Measurements from ENCODE around the gene MYO16. TPM values are rescaled to one million over a fixed set of nuclear protein-coding genes. Genes with fewer than 3 reads are reported as not detected.

MYO16 gene
- total and polyA plus RNA-seq, 9 donors = 12.1 to 29.7 (median 16.4) TPM

DNA sequence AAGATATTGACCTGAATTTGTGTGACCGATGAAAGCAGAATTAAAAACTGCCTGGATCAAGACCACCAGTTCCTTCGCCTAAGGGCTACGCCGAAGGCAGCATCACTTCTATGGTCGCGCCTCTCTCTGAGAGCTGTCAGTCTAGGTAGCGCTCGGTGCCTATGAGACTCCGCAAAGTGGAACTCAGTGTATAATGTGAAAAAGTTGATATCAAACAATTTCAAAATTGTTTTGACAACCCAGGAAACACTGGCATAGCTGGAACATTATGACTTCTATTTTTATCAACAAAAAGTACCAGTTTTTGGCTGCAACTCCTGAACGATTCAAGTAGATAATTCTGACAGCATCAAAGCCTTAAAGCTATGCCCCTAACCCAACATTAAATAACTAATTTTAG lies 223.6 kb downstream of the MYO16 start:
- H3K36me3 ChIP-seq (ENCODE audit: control insufficient read depth, insufficient read depth, low read length) = no peaks in the 10 kb centered on the region
- WGBS (ENCODE audit: insufficient coverage) = 100% methylated on average over 1 of the region's 10 CpGs
- H3K27me3 ChIP-seq (ENCODE audit: control insufficient read depth, insufficient read depth, low read length) = no peaks in the 10 kb centered on the region
- no peak overlapping the region for H3K4me3 ChIP-seq (ENCODE audit: low read length)
- no peaks in the 10 kb centered on the region for H3K9me3 ChIP-seq (replicated peaks; ENCODE audit: control insufficient read depth, low read depth, low read length)
- no peak overlapping the region for H3K27ac ChIP-seq (ENCODE audit: low read length)
- DNase-seq = no peak
- H3K4me1 ChIP-seq (ENCODE audit: control insufficient read depth, insufficient read depth, low read length) = no peaks in the 10 kb centered on the region

DNA sequence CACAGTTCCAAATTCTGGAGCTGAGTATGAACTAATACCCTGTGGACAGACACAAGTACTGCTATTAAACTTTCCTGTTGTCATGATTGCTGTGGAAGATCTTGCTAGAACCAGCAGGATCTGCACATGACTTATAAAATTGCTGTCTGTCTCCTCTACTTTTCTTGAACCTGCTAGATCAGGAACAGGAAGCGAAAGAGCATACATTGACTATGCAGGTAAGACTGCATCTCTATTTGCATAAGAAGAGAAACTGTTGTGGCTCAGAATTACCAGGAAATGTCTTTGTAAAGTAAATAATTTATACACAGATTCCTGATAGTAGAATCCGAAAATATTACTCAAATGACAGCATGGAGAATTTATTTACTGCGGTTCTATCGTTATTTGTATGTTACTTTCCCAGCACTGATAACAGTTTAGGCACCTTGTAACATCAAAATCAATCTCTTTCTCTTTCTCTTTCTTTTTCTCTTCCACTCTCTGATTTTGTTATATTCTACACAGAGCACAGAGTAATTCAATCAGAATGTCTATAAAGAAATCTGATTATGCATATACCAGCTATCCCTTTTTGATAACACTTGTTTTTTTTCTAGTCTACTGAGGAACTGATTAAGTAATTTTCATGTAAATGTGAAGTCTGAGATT lies 226.5 kb downstream of the MYO16 start:
- Histone ChIP-seq H3K27me3 (ENCODE audit: control insufficient read depth, insufficient read depth, low read length) (no peaks in the 10 kb centered on the region), H3K4me1 (ENCODE audit: control insufficient read depth, insufficient read depth, low read length) (no peaks in the 10 kb centered on the region), H3K4me3 (ENCODE audit: low read length) (no peak overlapping the region), H3K27ac (ENCODE audit: low read length) (no peak overlapping the region), H3K9me3 (replicated peaks; ENCODE audit: control insufficient read depth, low read depth, low read length) (no peaks in the 10 kb centered on the region), H3K36me3 (ENCODE audit: control insufficient read depth, insufficient read depth, low read length) (no peaks in the 10 kb centered on the region)
- DNase-seq = no peak
- no CpG with 5 or more reads among the region's 4 CpGs for WGBS (ENCODE audit: insufficient coverage)

GRCh38 chr13:108858676-108859075 lies 229.3 kb downstream of the MYO16 start:
- no peaks in the 10 kb centered on the region for H3K36me3 ChIP-seq (ENCODE audit: control insufficient read depth, insufficient read depth, low read length)
- no peaks in the 10 kb centered on the region for H3K9me3 ChIP-seq (replicated peaks; ENCODE audit: control insufficient read depth, low read depth, low read length)
- H3K27ac ChIP-seq (ENCODE audit: low read length) = no peak overlapping the region
- no peaks in the 10 kb centered on the region for H3K27me3 ChIP-seq (ENCODE audit: control insufficient read depth, insufficient read depth, low read length)
- no peaks in the 10 kb centered on the region for H3K4me1 ChIP-seq (ENCODE audit: control insufficient read depth, insufficient read depth, low read length)
- DNase-seq = no peak
- 83% methylated on average over 4 of the region's 5 CpGs for WGBS (ENCODE audit: insufficient coverage)
- no peak overlapping the region for H3K4me3 ChIP-seq (ENCODE audit: low read length)

DNA sequence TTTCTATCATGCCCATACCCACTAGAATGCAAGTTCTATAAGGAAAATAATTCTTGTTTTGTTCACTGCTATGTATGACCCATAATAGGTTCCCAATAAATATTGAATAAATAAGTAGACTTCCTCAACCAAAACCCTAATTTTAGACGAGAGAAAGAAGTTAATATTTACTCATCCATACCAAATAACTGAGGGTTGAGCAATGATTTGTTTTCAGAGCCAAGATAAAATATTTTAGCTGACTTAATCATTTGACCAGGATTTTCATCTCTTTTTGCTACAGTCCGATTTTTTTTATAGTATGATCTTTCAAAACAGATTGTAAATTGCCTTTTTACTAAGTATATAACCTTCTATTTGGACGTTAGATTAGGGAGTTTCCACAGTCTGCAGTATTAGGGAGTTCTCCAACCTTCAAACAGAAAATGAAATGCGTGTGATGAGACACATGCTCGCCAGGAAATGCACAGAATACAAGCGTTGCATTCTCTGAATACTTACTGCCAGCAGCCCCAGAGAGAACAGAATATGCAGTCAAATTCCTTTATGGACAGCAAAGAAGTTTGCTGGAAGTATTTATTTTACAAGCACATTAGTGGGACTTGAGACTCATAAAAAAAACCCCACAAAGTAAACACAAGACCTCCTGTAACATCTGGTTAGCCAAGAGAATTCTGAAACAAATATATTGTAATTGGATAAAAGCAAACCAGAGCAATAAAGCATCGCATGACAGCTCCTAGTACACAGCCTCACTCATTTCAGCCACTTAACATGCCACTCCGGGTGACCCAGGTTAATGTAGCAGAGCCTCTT lies 230.0 kb downstream of the MYO16 start:
- no peaks in the 10 kb centered on the region for H3K36me3 ChIP-seq (ENCODE audit: control insufficient read depth, insufficient read depth, low read length)
- whole genome bisulfite sequencing (ENCODE audit: insufficient coverage) = no CpG with 5 or more reads among the region's 8 CpGs
- no peak overlapping the region for H3K4me3 ChIP-seq (ENCODE audit: low read length)
- no peak overlapping the region for H3K27ac ChIP-seq (ENCODE audit: low read length)
- no peaks in the 10 kb centered on the region for H3K4me1 ChIP-seq (ENCODE audit: control insufficient read depth, insufficient read depth, low read length)
- H3K9me3 ChIP-seq (replicated peaks; ENCODE audit: control insufficient read depth, low read depth, low read length) = no peaks in the 10 kb centered on the region
- no peaks in the 10 kb centered on the region for H3K27me3 ChIP-seq (ENCODE audit: control insufficient read depth, insufficient read depth, low read length)
- peak; percentile 48 for DNase-seq

DNA sequence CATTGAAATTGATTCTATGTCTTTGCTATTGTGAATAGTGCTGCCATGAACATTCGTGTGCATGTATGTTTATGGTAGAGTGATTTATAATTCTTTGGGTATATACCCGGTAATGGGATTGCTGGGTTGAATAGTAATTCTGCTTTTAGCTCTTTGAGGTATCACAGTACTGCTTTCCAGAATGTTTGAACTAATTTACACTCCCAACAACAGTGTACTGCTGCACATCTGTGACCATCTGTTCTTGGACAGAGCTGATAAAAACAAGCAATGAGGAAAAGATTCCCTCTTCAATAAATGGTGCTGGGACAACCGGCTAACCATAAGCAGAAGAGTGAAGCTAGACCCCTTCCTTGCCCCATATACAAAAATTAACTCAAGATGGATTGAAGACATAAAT lies 231.0 kb downstream of the MYO16 start:
- H3K27ac ChIP-seq (ENCODE audit: low read length) = no peak overlapping the region
- WGBS (ENCODE audit: insufficient coverage) = no CpG with 5 or more reads among the region's 3 CpGs

GRCh38 chr13:108877300-108877699 lies 247.9 kb downstream of the MYO16 start:
- H3K27me3 ChIP-seq (ENCODE audit: control insufficient read depth, insufficient read depth, low read length) = no peaks in the 10 kb centered on the region
- no peaks in the 10 kb centered on the region for H3K36me3 ChIP-seq (ENCODE audit: control insufficient read depth, insufficient read depth, low read length)
- no peak overlapping the region for H3K4me3 ChIP-seq (ENCODE audit: low read length)
- no peaks in the 10 kb centered on the region for H3K4me1 ChIP-seq (ENCODE audit: control insufficient read depth, insufficient read depth, low read length)
- no peak overlapping the region for H3K27ac ChIP-seq (ENCODE audit: low read length)
- H3K9me3 ChIP-seq (replicated peaks; ENCODE audit: control insufficient read depth, low read depth, low read length) = peaks cover 2% of the 10 kb centered on the region
- peak; percentile 32 for DNase-seq
- WGBS (ENCODE audit: insufficient coverage) = no CpG with 5 or more reads among the region's 2 CpGs

More for the DNA sequence above, 231.0 kb downstream of the MYO16 start:
- Histone ChIP-seq H3K9me3 (replicated peaks; ENCODE audit: control insufficient read depth, low read depth, low read length) (no peaks in the 10 kb centered on the region), H3K4me3 (ENCODE audit: low read length) (no peak overlapping the region), H3K36me3 (ENCODE audit: control insufficient read depth, insufficient read depth, low read length) (no peaks in the 10 kb centered on the region), H3K27me3 (ENCODE audit: control insufficient read depth, insufficient read depth, low read length) (no peaks in the 10 kb centered on the region), H3K4me1 (ENCODE audit: control insufficient read depth, insufficient read depth, low read length) (no peaks in the 10 kb centered on the region)
- no peak for DNase-seq

DNA sequence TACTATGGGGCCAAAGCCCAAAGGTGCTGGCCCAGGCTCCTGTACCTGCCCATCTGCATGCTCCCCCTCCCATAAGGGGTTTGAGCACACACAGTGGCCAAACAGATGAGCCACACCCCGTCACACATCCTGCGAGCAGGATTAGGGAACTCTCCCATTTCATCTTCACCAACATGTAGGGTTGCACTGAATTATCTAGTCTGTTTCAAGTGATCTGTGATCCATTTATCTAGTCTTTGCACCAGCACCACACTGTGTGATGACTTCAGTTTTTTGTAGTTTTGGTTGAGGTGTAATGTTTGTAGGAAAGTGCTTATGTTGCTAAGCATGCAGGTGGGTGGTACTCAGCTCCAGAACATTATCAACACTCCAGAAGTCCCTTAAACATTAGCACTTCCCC lies 249.3 kb downstream of the MYO16 start:
- no peaks in the 10 kb centered on the region for H3K36me3 ChIP-seq (ENCODE audit: control insufficient read depth, insufficient read depth, low read length)
- no peak for DNase-seq
- H3K4me1 ChIP-seq (ENCODE audit: control insufficient read depth, insufficient read depth, low read length) = no peaks in the 10 kb centered on the region
- H3K9me3 ChIP-seq (replicated peaks; ENCODE audit: control insufficient read depth, low read depth, low read length) = peaks cover 2% of the 10 kb centered on the region
- H3K4me3 ChIP-seq (ENCODE audit: low read length) = no peak overlapping the region
- H3K27ac ChIP-seq (ENCODE audit: low read length) = no peak overlapping the region
- 90% methylated on average over 2 of the region's 2 CpGs for WGBS (ENCODE audit: insufficient coverage)
- H3K27me3 ChIP-seq (ENCODE audit: control insufficient read depth, insufficient read depth, low read length) = no peaks in the 10 kb centered on the region

DNA sequence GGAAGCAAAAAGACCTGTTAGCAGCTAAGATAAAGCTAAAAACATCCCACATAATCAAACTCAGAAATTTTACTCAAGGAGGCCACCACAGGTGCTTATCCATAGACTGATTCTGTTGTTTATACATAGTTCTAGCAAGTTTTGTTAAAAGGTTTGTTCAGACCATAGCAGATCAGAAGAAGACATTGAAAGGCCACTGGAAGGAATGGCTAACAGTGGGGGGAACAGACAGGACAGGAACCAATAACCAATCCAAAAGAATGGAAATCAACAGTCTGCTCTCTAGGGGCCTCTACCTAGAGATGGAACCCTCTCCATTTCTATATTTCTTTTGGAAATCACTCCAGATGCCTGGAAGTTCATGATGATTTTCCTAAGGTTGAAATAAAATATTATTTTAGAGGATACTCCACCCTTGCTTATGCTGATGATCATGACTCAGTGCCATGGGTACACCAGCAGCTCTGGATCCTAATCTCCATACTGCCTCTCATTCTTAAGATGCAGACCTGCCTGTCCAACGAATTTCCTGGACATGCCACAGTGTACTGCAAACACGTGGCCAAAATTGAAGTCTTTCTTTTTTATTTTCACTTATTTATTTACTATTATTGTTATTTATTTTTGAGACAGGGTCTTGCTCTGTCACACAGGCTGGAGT lies 260.0 kb downstream of the MYO16 start:
- Histone ChIP-seq H3K27ac (ENCODE audit: low read length) (no peak overlapping the region), H3K4me3 (ENCODE audit: low read length) (no peak overlapping the region), H3K9me3 (replicated peaks; ENCODE audit: control insufficient read depth, low read depth, low read length) (no peaks in the 10 kb centered on the region), H3K27me3 (ENCODE audit: control insufficient read depth, insufficient read depth, low read length) (peaks cover 2% of the 10 kb centered on the region), H3K36me3 (ENCODE audit: control insufficient read depth, insufficient read depth, low read length) (no peaks in the 10 kb centered on the region), H3K4me1 (ENCODE audit: control insufficient read depth, insufficient read depth, low read length) (no peaks in the 10 kb centered on the region)
- DNase-seq = no peak
- no CpG with 5 or more reads among the region's 2 CpGs for WGBS (ENCODE audit: insufficient coverage)

DNA sequence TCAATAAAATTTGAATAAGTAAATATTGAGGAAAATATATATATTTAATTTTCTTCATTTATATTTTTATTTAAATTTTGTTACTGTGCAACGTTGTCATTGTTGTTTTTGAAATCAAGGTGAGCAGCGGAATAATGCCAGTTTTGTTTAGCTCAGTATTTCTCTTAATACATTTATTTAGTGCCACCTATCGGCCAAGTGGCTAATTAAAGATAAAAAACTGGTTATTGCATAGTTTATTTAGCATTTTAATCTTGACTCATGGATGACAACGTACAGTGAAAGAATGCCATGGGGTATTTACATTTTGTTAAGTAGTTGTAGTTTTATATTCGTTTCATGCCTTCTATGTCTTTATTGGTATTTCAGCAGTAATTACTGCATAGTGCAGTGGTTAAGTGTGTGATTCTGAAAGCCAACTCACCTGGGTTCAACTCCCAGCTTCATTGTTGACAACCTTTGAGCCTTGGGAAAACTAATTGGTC lies 265.9 kb downstream of the MYO16 start:
- DNase-seq = peak; percentile 58
- H3K9me3 ChIP-seq (replicated peaks; ENCODE audit: control insufficient read depth, low read depth, low read length) = no peaks in the 10 kb centered on the region
- H3K36me3 ChIP-seq (ENCODE audit: control insufficient read depth, insufficient read depth, low read length) = no peaks in the 10 kb centered on the region
- no CpG with 5 or more reads among the region's 5 CpGs for WGBS (ENCODE audit: insufficient coverage)
- no peaks in the 10 kb centered on the region for H3K27me3 ChIP-seq (ENCODE audit: control insufficient read depth, insufficient read depth, low read length)
- no peak overlapping the region for H3K27ac ChIP-seq (ENCODE audit: low read length)
- no peak overlapping the region for H3K4me3 ChIP-seq (ENCODE audit: low read length)
- H3K4me1 ChIP-seq (ENCODE audit: control insufficient read depth, insufficient read depth, low read length) = no peaks in the 10 kb centered on the region

DNA sequence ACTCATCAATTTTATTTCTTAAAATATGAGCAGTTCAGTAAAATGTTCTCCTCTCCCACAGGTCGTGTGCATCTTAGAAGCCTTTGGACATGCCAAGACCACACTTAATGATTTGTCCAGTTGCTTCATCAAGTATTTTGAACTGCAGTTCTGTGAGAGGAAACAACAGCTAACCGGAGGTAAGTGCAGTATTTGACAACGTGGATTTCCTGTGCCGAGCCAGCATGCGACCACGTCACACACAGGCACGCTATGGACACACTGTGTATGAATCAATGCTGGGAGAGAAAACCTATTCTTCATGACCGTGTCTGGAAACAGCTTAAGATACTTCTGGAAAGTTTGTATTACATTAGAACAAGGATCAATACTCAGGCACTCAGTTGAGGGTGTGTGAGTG lies 268.5 kb downstream of the MYO16 start:
- Histone ChIP-seq H3K9me3 (replicated peaks; ENCODE audit: control insufficient read depth, low read depth, low read length) (no peaks in the 10 kb centered on the region), H3K27me3 (ENCODE audit: control insufficient read depth, insufficient read depth, low read length) (no peaks in the 10 kb centered on the region), H3K27ac (ENCODE audit: low read length) (no peak overlapping the region), H3K4me1 (ENCODE audit: control insufficient read depth, insufficient read depth, low read length) (no peaks in the 10 kb centered on the region), H3K4me3 (ENCODE audit: low read length) (no peak overlapping the region), H3K36me3 (ENCODE audit: control insufficient read depth, insufficient read depth, low read length) (no peaks in the 10 kb centered on the region)
- peak; percentile 33 for DNase-seq
- 20% methylated on average over 5 of the region's 8 CpGs for WGBS (ENCODE audit: insufficient coverage)

Measured in muscle of leg (tissue), 11 donors.